Tibial nerve (tissue), 3 donors: ENCODE data around the gene INPP5E.

Experiments
- POLR2A ChIP-seq, 2 donors: fragments of 450-650 bp; IDR thresholded peaks; one replicate each; pipeline ENCODE4 v1.6.1; 2017; ENCODE audit warnings: antibody characterized with exemption in 2 of 2, mild to moderate bottlenecking in 2 of 2, moderate library complexity in 2 of 2
- TF ChIP-seq, protein P1 (sequence below), 5 experiments: fragments of 200-600 bp in 3 of 5; fragments of 450-650 bp in 2 of 5; sonication (generic) in 3 of 5; IDR thresholded peaks; one replicate each; pipeline ENCODE4 v1.5.1; 2016 to 2019; ENCODE audit warnings: antibody characterized with exemption in 5 of 5, mild to moderate bottlenecking in 3 of 5, moderate library complexity in 2 of 5

DNA sequence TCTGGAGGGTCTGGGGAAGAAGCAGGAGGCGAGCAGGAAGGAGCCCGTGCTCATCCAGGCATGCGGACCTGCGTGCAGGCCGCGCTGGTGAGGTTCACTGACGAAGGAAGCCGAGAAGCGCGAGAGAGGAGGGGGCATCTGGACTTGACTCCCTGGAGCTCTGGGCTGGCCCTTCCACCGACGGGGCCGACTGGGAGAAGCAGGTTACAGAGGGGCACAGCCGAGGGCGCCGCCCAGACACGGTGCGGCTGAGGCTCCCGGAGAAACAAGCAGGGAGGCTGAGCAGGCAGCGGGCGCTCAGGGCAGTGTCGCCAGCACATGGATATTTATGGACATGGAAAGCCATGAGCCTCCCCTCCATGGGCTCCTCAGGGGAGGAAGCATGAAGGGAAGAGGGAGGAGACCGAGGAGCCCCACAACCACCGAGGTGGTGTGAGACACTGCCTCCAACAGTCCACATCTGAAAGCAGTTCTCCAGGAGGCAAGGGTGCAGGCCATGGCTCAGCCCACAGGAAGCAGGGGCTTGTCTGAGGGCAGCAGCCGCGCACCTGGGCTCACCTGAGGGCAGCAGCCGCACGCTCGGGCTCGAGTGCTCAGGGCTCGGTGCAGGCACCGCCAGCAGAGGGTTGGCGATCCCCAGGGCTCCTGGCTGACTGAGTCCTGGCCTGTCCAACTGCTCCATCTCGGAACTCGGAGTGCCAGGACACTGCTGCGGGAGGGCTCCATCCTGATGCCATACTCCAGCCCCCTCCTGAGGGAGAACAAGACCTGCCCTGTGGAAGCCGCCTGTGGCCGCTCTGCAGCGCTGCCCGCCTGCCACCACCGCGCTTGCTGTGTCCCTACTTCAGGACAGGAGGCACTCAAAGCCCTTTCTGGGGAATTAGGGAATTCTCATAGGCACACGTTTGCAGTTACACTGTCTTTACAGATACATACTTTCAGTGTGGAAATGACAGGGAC, 15.7 kb upstream of the INPP5E start:
- TF ChIP-seq POLR2A (IDR thresholded peaks at IDR 0.05), result no peak
- TF ChIP-seq, protein P1, sequence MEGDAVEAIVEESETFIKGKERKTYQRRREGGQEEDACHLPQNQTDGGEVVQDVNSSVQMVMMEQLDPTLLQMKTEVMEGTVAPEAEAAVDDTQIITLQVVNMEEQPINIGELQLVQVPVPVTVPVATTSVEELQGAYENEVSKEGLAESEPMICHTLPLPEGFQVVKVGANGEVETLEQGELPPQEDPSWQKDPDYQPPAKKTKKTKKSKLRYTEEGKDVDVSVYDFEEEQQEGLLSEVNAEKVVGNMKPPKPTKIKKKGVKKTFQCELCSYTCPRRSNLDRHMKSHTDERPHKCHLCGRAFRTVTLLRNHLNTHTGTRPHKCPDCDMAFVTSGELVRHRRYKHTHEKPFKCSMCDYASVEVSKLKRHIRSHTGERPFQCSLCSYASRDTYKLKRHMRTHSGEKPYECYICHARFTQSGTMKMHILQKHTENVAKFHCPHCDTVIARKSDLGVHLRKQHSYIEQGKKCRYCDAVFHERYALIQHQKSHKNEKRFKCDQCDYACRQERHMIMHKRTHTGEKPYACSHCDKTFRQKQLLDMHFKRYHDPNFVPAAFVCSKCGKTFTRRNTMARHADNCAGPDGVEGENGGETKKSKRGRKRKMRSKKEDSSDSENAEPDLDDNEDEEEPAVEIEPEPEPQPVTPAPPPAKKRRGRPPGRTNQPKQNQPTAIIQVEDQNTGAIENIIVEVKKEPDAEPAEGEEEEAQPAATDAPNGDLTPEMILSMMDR (IDR thresholded peaks at IDR 0.05), result no peak
